IPS-20b (cell line): ENCODE results near the gene IFT20.
"Not testable (repeated sequence)": the region's sequence is repeated elsewhere in the genome, so short reads cannot be mapped to it uniquely, and the experiment has no call there.

Experiments used
- H3K27ac ChIP-seq: one replicate; pipeline ENCODE4 v1.5.1; 2013; ENCODE audit warnings: low read length
- H3K27me3 ChIP-seq: 2 replicates; pipeline ENCODE4 v1.6.1; 2013; ENCODE audit warnings: mild to moderate bottlenecking, low read length, inconsistent platforms; ENCODE audit not compliant: insufficient read depth
- H3K36me3 ChIP-seq: 2 replicates; pipeline ENCODE4 v1.6.1; 2013; ENCODE audit warnings: low read depth, mild to moderate bottlenecking, inconsistent platforms, low read length, moderate library complexity; ENCODE audit not compliant: insufficient read depth
- H3K4me1 ChIP-seq: 2 replicates; pipeline ENCODE4 v1.6.1; 2013; ENCODE audit warnings: mild to moderate bottlenecking, control low read depth, inconsistent platforms, low read length, moderate library complexity; ENCODE audit not compliant: insufficient read depth
- H3K4me3 ChIP-seq: 2 replicates; pipeline ENCODE4 v1.5.1; 2013; ENCODE audit warnings: mild to moderate bottlenecking, low read length, inconsistent platforms
- H3K9ac ChIP-seq: 2 replicates; pipeline ENCODE4 v1.6.1; 2013; ENCODE audit warnings: low read depth, mild to moderate bottlenecking, inconsistent platforms, low read length, moderate library complexity
- H3K9me3 ChIP-seq: 2 replicates; pipeline ENCODE4 v1.6.1; 2013; ENCODE audit warnings: mild to moderate bottlenecking, low read depth, low read length, inconsistent platforms; ENCODE audit not compliant: insufficient read depth

The IFT20 gene

GRCh38 chr17:28317966-28318758, 17.1 kb downstream of the IFT20 start:
- peaks cover 19% of the 10 kb centered on the region for H3K4me1 ChIP-seq
- H3K4me3 ChIP-seq: peak overlapping the region; percentile 95
- H3K36me3 ChIP-seq: peaks cover 14% of the 10 kb centered on the region; the same call in 1 of the 2 replicates
- H3K27me3 ChIP-seq: no peaks in the 10 kb centered on the region; the same call in 1 of the 2 replicates
- no peaks in the 10 kb centered on the region for H3K9me3 ChIP-seq
- H3K27ac ChIP-seq: no peak overlapping the region
- H3K9ac ChIP-seq: peak overlapping the region; percentile 90

DNA sequence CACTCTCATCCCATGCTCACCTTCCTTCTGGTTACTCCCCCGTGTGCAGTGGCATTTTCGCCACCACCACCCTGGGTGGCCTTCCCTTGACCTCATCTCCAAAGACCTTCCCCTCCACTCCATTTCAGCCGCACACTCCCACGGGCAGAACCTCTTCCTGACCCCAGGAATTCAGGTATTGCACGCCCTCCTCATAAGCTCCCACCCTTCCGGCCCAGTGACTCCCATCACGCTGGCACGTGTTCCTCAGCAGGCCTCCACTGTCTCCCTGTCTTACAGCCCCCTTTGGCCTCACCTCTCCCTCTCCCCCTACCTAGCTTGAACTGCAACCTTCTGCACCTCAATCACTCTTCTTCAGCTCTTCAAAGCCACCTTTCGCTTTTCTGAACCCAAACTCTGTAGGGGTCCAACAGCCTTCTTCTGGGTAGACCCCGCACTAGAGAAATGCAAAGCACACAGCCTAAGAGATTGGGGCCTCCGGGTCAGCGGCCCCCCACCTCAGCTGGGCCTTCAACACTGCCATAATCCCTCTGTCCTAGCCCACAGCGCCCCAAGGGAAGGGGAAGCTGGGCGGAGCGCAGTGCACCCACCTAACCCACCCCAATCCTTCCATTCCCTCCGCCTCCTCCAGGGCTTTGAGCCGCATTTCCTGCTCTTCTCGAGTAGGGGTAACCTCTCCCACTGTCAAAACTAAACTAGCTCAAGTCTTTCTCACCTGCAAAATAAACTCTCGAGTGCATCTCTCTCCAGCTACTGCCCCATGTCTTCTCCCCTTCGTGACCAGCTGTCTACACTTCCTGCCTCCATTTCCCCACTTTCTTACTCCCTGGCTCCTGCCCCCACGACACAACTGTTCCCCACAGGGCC, 17.9 kb downstream of the IFT20 start:
- Histone ChIP-seq H3K27me3 (no peaks in the 10 kb centered on the region; the same call in 1 of the 2 replicates), H3K27ac (no peak overlapping the region), H3K4me1 (peaks cover 19% of the 10 kb centered on the region), H3K9ac (peak overlapping the region; percentile 90; the same call in 1 of the 2 replicates), H3K9me3 (no peaks in the 10 kb centered on the region), H3K36me3 (peaks cover 9% of the 10 kb centered on the region; the same call in 1 of the 2 replicates), H3K4me3 (peak overlapping the region; percentile 95)

DNA sequence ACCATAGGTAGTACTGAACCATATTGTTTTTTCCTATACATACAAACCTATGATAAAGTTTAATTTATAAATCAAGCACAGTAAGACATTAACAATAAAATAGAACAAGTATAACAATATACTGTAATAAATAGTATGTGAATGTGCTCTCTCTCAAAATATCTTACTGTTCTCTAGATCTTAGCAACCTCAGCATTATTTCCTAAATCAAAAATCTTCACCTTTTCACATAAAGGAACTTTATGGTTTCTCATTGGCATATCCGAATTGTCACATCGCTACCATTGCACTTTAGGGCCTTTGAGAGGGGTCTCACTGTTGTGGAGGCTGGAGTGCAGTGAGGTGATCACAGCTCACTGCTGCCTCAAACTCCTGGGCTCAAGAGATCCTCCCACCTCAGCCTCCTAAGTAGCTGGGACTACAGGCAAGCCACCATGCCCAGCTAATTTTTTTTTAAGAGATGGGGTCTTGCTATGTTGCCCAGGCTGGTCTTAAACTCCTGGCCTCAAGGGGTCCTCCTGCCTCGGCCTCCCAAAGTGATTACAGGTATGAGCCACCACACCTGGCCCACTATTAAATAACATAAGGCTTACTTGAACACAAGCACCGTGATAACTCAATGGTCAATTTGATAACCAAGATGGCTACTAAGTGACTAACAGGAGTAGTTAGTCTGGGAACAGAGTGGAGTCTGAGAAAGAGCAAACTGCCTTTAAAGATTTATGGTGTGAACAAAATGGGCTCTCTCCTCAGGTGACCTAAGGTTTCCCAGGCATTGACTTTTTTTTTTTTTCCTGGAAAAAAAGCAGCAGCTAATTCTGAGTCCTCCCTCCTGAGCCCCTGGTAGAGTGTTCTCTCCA, 19.2 kb downstream of the IFT20 start:
- H3K4me1 ChIP-seq: peaks cover 17% of the 10 kb centered on the region
- no peaks in the 10 kb centered on the region; the same call in 1 of the 2 replicates for H3K27me3 ChIP-seq
- no peaks in the 10 kb centered on the region for H3K9me3 ChIP-seq
- no peak overlapping the region for H3K27ac ChIP-seq
- peaks cover 9% of the 10 kb centered on the region; the same call in 1 of the 2 replicates for H3K36me3 ChIP-seq
- H3K4me3 ChIP-seq: no peak overlapping the region
- H3K9ac ChIP-seq: no peak overlapping the region

DNA sequence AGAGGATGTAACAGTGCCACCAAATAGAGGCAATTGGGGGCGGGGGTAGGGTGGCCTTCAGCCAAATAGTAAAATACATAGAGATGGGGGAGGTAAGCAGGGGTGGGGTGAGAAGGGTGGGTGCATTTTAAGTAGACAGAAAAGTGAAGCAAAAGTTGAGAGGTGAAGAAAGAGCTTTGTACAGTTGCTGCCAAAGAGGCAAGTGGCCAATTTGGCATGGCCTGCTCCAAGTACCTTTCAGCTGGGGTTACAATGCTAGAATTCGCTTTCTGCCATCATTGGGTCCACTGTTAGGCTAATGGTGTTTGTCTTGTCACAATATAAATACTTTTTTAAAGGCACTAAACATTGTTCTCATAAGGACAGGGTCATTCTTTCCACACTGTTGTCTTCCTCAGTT, 21.4 kb downstream of the IFT20 start:
- Histone ChIP-seq H3K4me3 (no peak overlapping the region), H3K9me3 (no peaks in the 10 kb centered on the region), H3K27ac (no peak overlapping the region), H3K27me3 (no peaks in the 10 kb centered on the region; the same call in 1 of the 2 replicates), H3K36me3 (no peaks in the 10 kb centered on the region), H3K4me1 (peaks cover 7% of the 10 kb centered on the region; the same call in 1 of the 2 replicates), H3K9ac (no peak overlapping the region)

- H3K27me3 ChIP-seq: no peaks in the 10 kb centered on the region
- H3K4me1 ChIP-seq: no peaks in the 10 kb centered on the region
- H3K27ac ChIP-seq: no peak overlapping the region
- no peak overlapping the region for H3K4me3 ChIP-seq
- no peaks in the 10 kb centered on the region for H3K36me3 ChIP-seq
- no peaks in the 10 kb centered on the region for H3K9me3 ChIP-seq
- H3K9ac ChIP-seq: no peak overlapping the region
Measured at GRCh38 chr17:28306954-28307401, 28.3 kb downstream of the IFT20 start.

GRCh38 chr17:28298449-28298848, 36.8 kb downstream of the IFT20 start:
- no peak overlapping the region for H3K9ac ChIP-seq
- no peak overlapping the region for H3K4me3 ChIP-seq
- no peaks in the 10 kb centered on the region for H3K27me3 ChIP-seq
- no peaks in the 10 kb centered on the region for H3K36me3 ChIP-seq
- no peak overlapping the region for H3K27ac ChIP-seq
- no peaks in the 10 kb centered on the region for H3K4me1 ChIP-seq
- H3K9me3 ChIP-seq: no peaks in the 10 kb centered on the region

GRCh38 chr17:28295677-28296578, 39.3 kb downstream of the IFT20 start:
- Histone ChIP-seq H3K4me1 (no peaks in the 10 kb centered on the region), H3K4me3 (no peak overlapping the region), H3K9ac (no peak overlapping the region), H3K27ac (no peak overlapping the region), H3K27me3 (no peaks in the 10 kb centered on the region), H3K9me3 (no peaks in the 10 kb centered on the region), H3K36me3 (no peaks in the 10 kb centered on the region)

DNA sequence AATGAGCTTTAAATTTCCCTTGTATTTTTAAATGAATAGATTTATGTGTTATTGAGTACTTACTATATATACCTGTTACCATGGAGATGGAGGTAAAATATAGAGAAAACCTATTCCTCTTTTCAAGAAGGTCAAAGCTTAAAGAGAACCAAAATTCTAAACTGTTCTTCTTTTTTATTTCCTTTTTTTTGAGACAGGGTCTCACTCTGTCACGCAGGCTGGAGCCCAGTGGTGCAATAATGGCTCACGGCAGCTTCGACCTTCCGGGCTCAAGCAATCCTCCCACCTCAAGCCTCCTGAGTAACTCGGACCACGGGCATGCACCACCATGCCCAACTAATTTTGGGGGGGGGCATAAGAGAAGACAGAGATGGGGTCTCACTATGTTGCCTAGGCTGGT, 41.3 kb downstream of the IFT20 start:
- Histone ChIP-seq H3K27ac (no peak overlapping the region), H3K9ac (no peak overlapping the region), H3K9me3 (no peaks in the 10 kb centered on the region), H3K4me1 (no peaks in the 10 kb centered on the region), H3K4me3 (no peak overlapping the region), H3K36me3 (no peaks in the 10 kb centered on the region), H3K27me3 (no peaks in the 10 kb centered on the region)

DNA sequence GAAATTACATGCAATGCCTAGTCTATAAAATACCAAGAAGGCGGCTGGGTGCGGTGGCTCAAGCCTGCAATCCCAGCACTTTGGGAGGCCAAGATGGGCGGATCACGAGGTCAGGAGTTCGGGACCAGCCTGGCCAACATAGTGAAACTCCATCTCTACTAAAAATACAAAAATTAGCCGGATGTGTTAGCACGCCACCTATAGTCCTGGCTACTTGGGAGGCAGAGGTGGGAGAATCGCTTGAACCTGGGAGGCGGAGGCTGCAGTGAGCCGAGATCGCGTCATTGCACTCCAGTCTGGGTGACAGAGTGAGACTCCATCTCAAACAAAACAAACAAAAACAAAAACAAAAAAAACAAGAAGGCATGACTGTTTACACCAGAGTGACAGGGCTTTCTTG, 42.4 kb downstream of the IFT20 start:
- H3K4me1 ChIP-seq, H3K9ac ChIP-seq, H3K36me3 ChIP-seq, H3K9me3 ChIP-seq, H3K4me3 ChIP-seq, H3K27me3 ChIP-seq, H3K27ac ChIP-seq: not testable (repeated sequence)

GRCh38 chr17:28291780-28292330, 43.4 kb downstream of the IFT20 start:
- no peak overlapping the region for H3K4me3 ChIP-seq
- no peaks in the 10 kb centered on the region for H3K4me1 ChIP-seq
- no peak overlapping the region for H3K27ac ChIP-seq
- H3K9ac ChIP-seq: no peak overlapping the region
- H3K27me3 ChIP-seq: no peaks in the 10 kb centered on the region
- no peaks in the 10 kb centered on the region for H3K36me3 ChIP-seq
- H3K9me3 ChIP-seq: no peaks in the 10 kb centered on the region
